DLD1 (cell line): ENCODE results near the gene TRPM2.
"Not testable (repeated sequence)": the region's sequence is repeated elsewhere in the genome, so short reads cannot be mapped to it uniquely, and the experiment has no call there.

Source experiments
- in situ Hi-C: cut with HindIII; loops from 2 replicates; pipeline ENCODE4 v1.10.0; 2017; ENCODE audit warnings: low sequenced_read_pairs

The TRPM2 gene

DNA sequence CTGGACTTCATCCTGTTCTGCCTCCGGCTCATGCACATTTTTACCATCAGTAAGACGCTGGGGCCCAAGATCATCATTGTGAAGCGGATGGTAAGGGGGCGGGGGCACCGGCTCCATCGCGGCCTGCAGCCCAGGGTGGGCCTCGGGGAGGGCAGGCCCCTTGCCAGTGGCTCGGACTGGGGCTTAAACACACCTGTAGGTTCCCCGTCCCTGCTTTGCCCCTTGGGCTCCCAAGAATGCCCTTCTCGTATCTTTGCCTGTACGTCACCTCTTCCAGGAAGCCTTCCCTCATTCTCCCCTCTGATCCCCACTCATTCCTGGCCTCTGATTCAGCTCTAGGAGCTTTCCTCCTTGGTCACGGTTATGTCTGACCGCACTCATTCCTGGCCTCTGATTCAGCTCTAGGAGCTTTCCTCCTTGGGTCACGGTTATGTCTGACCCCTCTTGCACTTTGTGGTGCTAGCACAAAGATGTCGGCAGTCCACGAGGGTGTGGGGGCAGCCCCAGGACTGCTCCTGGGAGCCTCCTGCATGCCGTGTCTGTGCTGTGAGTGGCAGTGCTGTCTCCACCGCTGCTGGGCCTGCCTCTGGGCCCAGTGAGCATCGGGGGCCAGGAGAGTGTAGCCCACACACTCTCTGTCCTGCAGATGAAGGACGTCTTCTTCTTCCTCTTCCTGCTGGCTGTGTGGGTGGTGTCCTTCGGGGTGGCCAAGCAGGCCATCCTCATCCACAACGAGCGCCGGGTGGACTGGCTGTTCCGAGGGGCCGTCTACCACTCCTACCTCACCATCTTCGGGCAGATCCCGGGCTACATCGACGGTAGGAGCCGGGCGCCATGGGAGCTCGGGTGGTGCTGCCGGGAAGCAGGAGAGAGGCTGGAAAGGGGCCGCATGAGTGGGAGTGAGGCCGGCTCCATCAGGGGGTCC, 52.8 kb downstream of the TRPM2 start:
- in situ Hi-C loops, result no loop called here

DNA sequence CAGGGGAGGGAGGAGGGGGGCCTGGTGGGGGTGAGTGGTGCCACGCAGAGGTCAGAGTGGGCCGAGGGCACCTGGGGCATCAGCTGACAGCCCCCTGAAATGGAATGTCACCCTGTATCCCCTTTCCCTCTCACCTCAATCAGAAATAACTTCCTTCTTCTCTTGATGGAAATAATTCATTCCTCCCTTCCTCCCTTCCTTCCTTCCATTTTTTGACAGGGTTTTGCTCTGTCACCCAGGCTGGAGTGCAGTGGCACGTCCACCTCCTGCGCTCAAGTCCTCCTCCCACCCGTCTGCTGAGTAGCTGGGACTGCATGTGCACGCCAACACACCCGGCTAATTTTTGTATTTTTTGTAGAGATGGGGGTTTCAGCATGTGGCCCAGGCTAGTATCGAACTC, 53.5 kb downstream of the TRPM2 start:
- in situ Hi-C loops, result no loop called here

- in situ Hi-C loops, result no loop called here
These were observed 54.1 kb downstream of the TRPM2 start for GRCh38 chr21:44407493-44407892.

- in situ Hi-C loops, result no loop called here
These were observed 54.8 kb downstream of the TRPM2 start for GRCh38 chr21:44408226-44408625.

DNA sequence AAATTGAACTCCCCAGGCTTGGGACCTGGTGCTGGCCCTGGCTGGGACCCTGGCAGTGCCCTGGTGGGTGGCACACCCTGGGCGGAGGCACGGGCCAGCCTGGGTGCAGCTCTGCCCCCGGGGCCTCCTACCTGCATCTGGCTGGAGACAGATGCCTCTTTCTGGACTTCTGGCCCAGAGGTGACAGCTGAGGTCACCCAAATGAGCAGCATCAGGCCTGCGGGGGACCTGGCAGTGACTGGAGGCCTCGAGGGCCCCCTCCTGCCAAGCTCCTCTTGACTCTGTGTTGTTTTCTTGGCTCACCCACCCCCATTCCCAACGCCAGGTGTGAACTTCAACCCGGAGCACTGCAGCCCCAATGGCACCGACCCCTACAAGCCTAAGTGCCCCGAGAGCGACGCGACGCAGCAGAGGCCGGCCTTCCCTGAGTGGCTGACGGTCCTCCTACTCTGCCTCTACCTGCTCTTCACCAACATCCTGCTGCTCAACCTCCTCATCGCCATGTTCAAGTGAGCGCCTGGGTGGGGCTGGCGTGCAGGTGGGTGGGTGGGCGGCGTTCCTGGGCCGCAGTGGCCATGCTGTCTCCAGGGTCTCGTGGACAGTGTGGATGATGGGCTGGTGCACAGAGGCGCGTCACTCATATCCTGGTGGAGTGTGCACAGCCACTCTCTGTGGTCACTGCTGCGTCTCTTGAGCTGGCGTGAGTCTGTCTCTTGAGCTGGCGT, 60.3 kb downstream of the TRPM2 start:
- in situ Hi-C loops, result no loop called here

GRCh38 chr21:44414291-44415072, 61.1 kb downstream of the TRPM2 start:
- in situ Hi-C loops, result no loop called here

DNA sequence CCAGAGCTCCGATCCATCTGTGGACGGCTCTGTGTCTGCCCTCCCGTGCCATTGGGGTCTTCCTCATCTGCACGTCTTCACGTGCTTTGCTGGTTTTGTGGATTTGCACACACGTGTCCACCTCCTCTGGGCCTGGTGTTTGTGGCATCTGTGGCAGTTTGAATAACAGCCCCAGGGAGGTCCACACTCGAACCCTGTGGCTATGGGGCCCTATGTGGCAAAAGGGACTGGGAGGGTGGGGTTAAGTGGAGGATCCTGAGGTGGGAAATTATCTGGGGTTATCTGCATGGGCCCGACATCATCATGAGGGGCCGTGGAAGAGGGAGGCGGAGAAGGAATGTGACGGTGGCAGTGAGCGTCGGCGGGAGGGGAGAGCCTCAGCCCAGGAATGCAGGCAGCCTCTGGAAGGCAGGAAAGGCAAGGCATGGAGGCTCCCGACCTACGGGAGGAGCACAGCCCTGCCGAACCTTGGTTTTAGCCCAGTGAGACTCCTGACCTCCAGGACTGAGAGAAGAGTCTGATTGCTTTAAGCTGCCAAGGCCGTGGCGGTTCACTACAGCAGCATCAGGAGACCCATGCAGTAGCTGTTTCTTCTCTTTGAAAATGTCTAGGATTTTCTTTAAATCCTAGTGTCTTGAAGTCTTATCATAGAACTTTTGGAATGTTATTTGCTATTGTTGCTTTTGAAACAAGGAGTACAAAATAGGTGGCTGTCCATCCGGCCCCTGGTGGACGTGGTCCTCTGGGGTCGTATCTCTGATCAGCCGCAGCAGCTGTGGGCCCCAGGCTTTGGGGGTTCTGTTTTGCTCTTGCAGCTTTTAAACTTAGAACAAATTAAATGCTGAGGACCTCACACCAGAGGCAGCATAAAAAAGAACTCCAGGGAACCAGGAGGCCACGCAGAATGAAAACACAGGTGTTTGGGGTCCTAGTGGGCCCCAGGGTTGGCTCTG, 61.9 kb downstream of the TRPM2 start:
- in situ Hi-C loops, result no loop called here

GRCh38 chr21:44416193-44416592, 62.8 kb downstream of the TRPM2 start:
- in situ Hi-C loops, result no loop called here

- in situ Hi-C loops, result not testable (repeated sequence)
These were observed 64.2 kb downstream of the TRPM2 start for GRCh38 chr21:44417621-44418107.

- in situ Hi-C loops, result no loop called here
These were observed 64.9 kb downstream of the TRPM2 start for GRCh38 chr21:44418108-44418875.

- in situ Hi-C loops, result no loop called here
These were observed 65.4 kb downstream of the TRPM2 start for GRCh38 chr21:44418876-44419230.

- in situ Hi-C loops, result no loop called here
These were observed 66.3 kb downstream of the TRPM2 start for GRCh38 chr21:44419679-44420078.

DNA sequence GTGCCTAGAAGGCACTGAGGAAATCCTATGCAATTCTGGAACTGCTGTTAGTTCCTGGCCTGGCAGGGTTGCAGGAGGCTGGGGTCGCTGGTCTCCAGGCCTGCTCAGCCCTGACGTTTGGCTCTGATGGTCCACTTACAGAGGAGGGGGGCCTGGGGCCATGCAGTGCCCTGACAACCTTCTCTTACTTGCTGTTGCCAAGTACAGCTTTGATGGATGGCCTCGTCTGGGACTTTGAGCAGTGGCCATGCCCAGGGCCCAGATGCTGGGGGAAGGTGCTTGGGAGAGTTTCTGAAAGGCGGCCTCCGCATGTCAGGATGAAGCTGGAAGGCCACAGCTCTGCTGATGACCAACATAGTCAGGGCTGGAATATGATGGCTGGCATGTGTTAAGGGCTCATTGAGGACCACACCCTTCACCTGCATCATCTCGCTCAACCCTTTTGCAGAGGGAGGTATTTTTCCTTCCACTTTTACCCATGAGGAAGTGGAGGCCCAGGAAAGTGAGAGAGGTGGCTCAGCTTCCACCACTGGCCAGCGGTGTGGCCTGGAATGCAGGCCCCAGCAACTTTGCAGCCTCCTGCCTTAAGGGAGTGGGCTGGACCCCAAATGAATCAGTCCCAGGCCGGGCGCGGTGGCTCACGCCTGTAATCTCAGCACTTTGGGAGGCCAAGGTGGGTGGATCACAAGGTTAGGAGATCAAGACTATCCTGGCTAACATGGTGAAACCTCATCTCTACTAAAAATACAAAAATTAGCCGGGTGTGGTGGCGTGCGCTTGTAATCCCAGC, 67.2 kb downstream of the TRPM2 start:
- in situ Hi-C loops, result no loop called here

GRCh38 chr21:44421901-44422840, 68.8 kb downstream of the TRPM2 start:
- in situ Hi-C loops, result no loop called here

- in situ Hi-C loops, result no loop called here
These were observed 69.9 kb downstream of the TRPM2 start for GRCh38 chr21:44423312-44423821.

DNA sequence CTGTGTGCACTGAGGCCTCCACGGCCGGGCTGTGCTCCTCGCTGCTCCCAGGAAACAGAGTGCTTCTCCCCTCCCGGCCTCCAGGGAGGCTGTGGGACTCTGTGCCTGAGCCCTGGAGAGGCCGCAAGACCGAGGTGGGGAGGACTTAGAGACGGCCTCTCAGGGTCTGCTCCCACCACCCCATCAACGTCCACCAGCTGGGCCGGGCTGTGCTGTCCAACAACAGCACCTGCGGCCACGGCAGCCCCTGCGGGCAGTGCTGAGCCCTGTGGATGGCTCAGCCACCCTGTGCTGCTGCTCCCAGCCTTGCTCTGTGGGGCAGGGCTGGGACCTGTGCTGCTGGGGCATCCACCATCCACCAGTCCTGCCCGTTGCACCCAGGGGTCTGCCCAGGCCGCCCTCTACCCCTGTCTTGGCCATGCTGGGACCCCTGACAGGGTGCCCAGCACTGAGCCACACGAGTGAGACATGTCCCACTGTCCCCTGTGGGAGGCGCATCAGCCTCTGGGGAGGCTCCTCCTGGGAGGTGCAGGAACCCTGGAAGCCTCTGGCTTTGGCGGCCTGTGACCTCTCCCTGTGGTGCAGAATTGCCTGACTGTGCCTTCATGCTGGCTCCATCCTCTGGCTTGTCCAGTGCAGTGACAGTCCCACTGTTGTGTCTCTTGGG, 70.7 kb downstream of the TRPM2 start:
- in situ Hi-C loops, result no loop called here
